22Rv1 (cell line): Measurements from ENCODE around the gene EBPL.

ENCODE experiments used
- CTCF ChIP-seq: fragments of 450-650 bp; IDR thresholded peaks from 2 replicates; pipeline ENCODE4 v1.5.1; 2017; ENCODE audit warnings: mild to moderate bottlenecking
- ZFX ChIP-seq: fragments of 450-650 bp; IDR thresholded peaks from 2 replicates; pipeline ENCODE4 v1.6.1; 2017; ENCODE audit warnings: antibody characterized with exemption, borderline replicate concordance

DNA sequence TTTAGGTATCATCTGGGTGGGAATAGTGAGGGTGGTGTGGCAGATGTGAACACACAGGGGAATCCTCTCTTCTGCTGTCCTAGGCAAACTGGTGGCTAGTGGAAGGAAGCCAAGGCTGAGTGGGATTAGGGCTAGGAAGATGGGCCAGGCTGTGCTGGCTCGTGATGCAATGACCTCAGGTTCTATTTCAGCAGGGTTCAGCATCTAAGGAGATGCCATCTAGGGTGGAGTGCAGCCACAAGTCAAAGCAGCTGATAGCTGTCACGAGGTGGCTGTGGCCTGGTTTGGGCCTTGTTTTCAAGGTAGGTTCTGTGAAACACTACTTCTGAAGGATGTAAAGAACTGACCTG is 41.3 kb downstream of the EBPL start:
- TF ChIP-seq CTCF (no peak), ZFX (no peak)
